HEK293 (cell line): Measurements from ENCODE around the gene ADAMTS2.

Experiments
- BCL11A ChIP-seq: fragments of 450-650 bp; formaldehyde crosslinking; IDR thresholded peaks from 2 replicates; pipeline ENCODE4 v1.5.1; 2016; ENCODE audit warnings: low read depth, missing biosample characterization, missing genetic modification characterization
- CTCF ChIP-seq: fragments of 450-650 bp; formaldehyde crosslinking; IDR thresholded peaks from 2 replicates; pipeline ENCODE4 v1.5.1; 2016; ENCODE audit warnings: missing biosample characterization, missing genetic modification characterization
- KLF16 ChIP-seq: fragments of 450-650 bp; formaldehyde crosslinking; IDR thresholded peaks from 2 replicates; pipeline ENCODE4 v1.5.1; 2017; ENCODE audit warnings: missing biosample characterization, missing genetic modification characterization
- SCRT1 ChIP-seq: fragments of 450-650 bp; formaldehyde crosslinking; IDR thresholded peaks from 2 replicates; pipeline ENCODE4 v1.5.1; 2016; ENCODE audit warnings: missing biosample characterization, missing genetic modification characterization, borderline replicate concordance
- ZBTB11 ChIP-seq: fragments of 450-650 bp; formaldehyde crosslinking; conservative IDR thresholded peaks from 2 replicates; pipeline ENCODE4 v1.5.1; 2016; ENCODE audit warnings: low read depth, missing biosample characterization, missing genetic modification characterization
- ZBTB8A ChIP-seq: fragments of 450-650 bp; formaldehyde crosslinking; IDR thresholded peaks from 2 replicates; pipeline ENCODE4 v1.5.1; 2016; ENCODE audit warnings: missing biosample characterization, missing genetic modification characterization
- ZNF350 ChIP-seq: fragments of 450-650 bp; formaldehyde crosslinking; IDR thresholded peaks from 2 replicates; pipeline ENCODE4 v1.5.0; 2017; ENCODE audit warnings: missing biosample characterization, mild to moderate bottlenecking, missing genetic modification characterization
- ZSCAN18 ChIP-seq: fragments of 450-650 bp; formaldehyde crosslinking; IDR thresholded peaks from 2 replicates; pipeline ENCODE4 v1.5.1; 2016; ENCODE audit warnings: missing biosample characterization, missing genetic modification characterization
- ZSCAN30 ChIP-seq: fragments of 450-650 bp; IDR thresholded peaks from 2 replicates; pipeline ENCODE4 v1.5.1; 2018; ENCODE audit warnings: missing biosample characterization, mild to moderate bottlenecking, missing genetic modification characterization, moderate library complexity
- TF ChIP-seq, protein P1 (sequence below): fragments of 450-650 bp; formaldehyde crosslinking; IDR thresholded peaks from 2 replicates; pipeline ENCODE4 v1.5.1; 2016; ENCODE audit warnings: missing biosample characterization, missing genetic modification characterization, low read depth

- no peak for TF ChIP-seq CTCF (tag by site-specific recombination)
- TF ChIP-seq ZNF350 (tag by site-specific recombination): no peak
- no peak for TF ChIP-seq ZBTB8A (tag by site-specific recombination)
- TF ChIP-seq, protein P1, sequence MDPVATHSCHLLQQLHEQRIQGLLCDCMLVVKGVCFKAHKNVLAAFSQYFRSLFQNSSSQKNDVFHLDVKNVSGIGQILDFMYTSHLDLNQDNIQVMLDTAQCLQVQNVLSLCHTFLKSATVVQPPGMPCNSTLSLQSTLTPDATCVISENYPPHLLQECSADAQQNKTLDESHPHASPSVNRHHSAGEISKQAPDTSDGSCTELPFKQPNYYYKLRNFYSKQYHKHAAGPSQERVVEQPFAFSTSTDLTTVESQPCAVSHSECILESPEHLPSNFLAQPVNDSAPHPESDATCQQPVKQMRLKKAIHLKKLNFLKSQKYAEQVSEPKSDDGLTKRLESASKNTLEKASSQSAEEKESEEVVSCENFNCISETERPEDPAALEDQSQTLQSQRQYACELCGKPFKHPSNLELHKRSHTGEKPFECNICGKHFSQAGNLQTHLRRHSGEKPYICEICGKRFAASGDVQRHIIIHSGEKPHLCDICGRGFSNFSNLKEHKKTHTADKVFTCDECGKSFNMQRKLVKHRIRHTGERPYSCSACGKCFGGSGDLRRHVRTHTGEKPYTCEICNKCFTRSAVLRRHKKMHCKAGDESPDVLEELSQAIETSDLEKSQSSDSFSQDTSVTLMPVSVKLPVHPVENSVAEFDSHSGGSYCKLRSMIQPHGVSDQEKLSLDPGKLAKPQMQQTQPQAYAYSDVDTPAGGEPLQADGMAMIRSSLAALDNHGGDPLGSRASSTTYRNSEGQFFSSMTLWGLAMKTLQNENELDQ: no peak
- TF ChIP-seq KLF16: no peak
- TF ChIP-seq ZBTB11: no peak
- no peak for TF ChIP-seq SCRT1 (tag by site-specific recombination)
- no peak for TF ChIP-seq ZSCAN18 (tag by site-specific recombination)
- no peak for TF ChIP-seq BCL11A (tag by site-specific recombination)
- TF ChIP-seq ZSCAN30 (tag by site-specific recombination): no peak
These were observed 213.9 kb downstream of the ADAMTS2 start for GRCh38 chr5:179131321-179131835.
